Measurements from ENCODE around the gene TMEM154. TPM values are rescaled to one million over a fixed set of nuclear protein-coding genes. Genes with fewer than 3 reads are reported as not detected.

The TMEM154 gene
- total and polyA plus RNA-seq, 4 donors: under 0.01 to 5.4 (median 2.6) TPM

- intact Hi-C loops (cut with DNase I): no loop called here
- no peak overlapping the region for H3K4me3 ChIP-seq (ENCODE audit: low read length in 2 of 2)
- no peak overlapping the region for H3K27ac ChIP-seq (ENCODE audit: low read depth in 1 of 2, low read length in 2 of 2)
- whole genome bisulfite sequencing, 2 donors: 63 to 67% methylated on average over 4 of the region's 4 CpGs
- H3K4me1 ChIP-seq (ENCODE audit: control insufficient read depth in 1 of 2, insufficient read depth in 2 of 2, low read length in 2 of 2): no peaks in the 10 kb centered on the region
- no peaks in the 10 kb centered on the region for H3K36me3 ChIP-seq (ENCODE audit: control insufficient read depth in 1 of 2, insufficient read depth in 2 of 2, low read length in 1 of 2)
- no peaks in the 10 kb centered on the region for H3K9me3 ChIP-seq (ENCODE audit: control insufficient read depth, low read length)
- H3K27me3 ChIP-seq (ENCODE audit: control insufficient read depth in 1 of 2, insufficient read depth in 2 of 2, low read length in 1 of 2): no peaks in the 10 kb centered on the region
- DNase-seq (no peak), ATAC-seq (ENCODE audit: low FRiP score) (no peak)
Measured at GRCh38 chr4:152699313-152699712, 19.5 kb upstream of the TMEM154 start.

GRCh38 chr4:152698089-152698499 is 18.3 kb upstream of the TMEM154 start:
- no peak overlapping the region for H3K27ac ChIP-seq (ENCODE audit: low read depth in 1 of 2, low read length in 2 of 2)
- H3K36me3 ChIP-seq (ENCODE audit: control insufficient read depth in 1 of 2, insufficient read depth in 2 of 2, low read length in 1 of 2): no peaks in the 10 kb centered on the region
- H3K27me3 ChIP-seq (ENCODE audit: control insufficient read depth in 1 of 2, insufficient read depth in 2 of 2, low read length in 1 of 2): no peaks in the 10 kb centered on the region
- ATAC-seq (ENCODE audit: low FRiP score) (no peak), DNase-seq (no peak)
- no peaks in the 10 kb centered on the region for H3K9me3 ChIP-seq (ENCODE audit: control insufficient read depth, low read length)
- no peak overlapping the region for H3K4me3 ChIP-seq (ENCODE audit: low read length in 2 of 2)
- 0 to 1% methylated on average over 1 of the region's 1 CpG for WGBS, 2 donors
- intact Hi-C loops (cut with DNase I): no loop called here
- H3K4me1 ChIP-seq (ENCODE audit: control insufficient read depth in 1 of 2, insufficient read depth in 2 of 2, low read length in 2 of 2): no peaks in the 10 kb centered on the region

- H3K4me3 ChIP-seq (ENCODE audit: low read length in 2 of 2): no peak overlapping the region
- WGBS, 2 donors: 76 to 88% methylated on average over 3 of the region's 3 CpGs
- ATAC-seq (ENCODE audit: low FRiP score) (no peak), DNase-seq (no peak)
- H3K4me1 ChIP-seq (ENCODE audit: control insufficient read depth in 1 of 2, insufficient read depth in 2 of 2, low read length in 2 of 2): no peaks in the 10 kb centered on the region
- intact Hi-C loops (cut with DNase I): no loop called here
- H3K36me3 ChIP-seq (ENCODE audit: control insufficient read depth in 1 of 2, insufficient read depth in 2 of 2, low read length in 1 of 2): no peaks in the 10 kb centered on the region
- H3K27me3 ChIP-seq (ENCODE audit: control insufficient read depth in 1 of 2, insufficient read depth in 2 of 2, low read length in 1 of 2): no peaks in the 10 kb centered on the region
- no peaks in the 10 kb centered on the region for H3K9me3 ChIP-seq (ENCODE audit: control insufficient read depth, low read length)
- no peak overlapping the region for H3K27ac ChIP-seq (ENCODE audit: low read depth in 1 of 2, low read length in 2 of 2)
Measured at GRCh38 chr4:152697284-152698088, 17.7 kb upstream of the TMEM154 start.

GRCh38 chr4:152696764-152697261 is 17.0 kb upstream of the TMEM154 start:
- Histone ChIP-seq H3K36me3 (ENCODE audit: control insufficient read depth in 1 of 2, insufficient read depth in 2 of 2, low read length in 1 of 2) (no peaks in the 10 kb centered on the region), H3K9me3 (ENCODE audit: control insufficient read depth, low read length) (no peaks in the 10 kb centered on the region), H3K4me1 (ENCODE audit: control insufficient read depth in 1 of 2, insufficient read depth in 2 of 2, low read length in 2 of 2) (no peaks in the 10 kb centered on the region), H3K4me3 (ENCODE audit: low read length in 2 of 2) (no peak overlapping the region), H3K27me3 (ENCODE audit: control insufficient read depth in 1 of 2, insufficient read depth in 2 of 2, low read length in 1 of 2) (no peaks in the 10 kb centered on the region), H3K27ac (ENCODE audit: low read depth in 1 of 2, low read length in 2 of 2) (no peak overlapping the region)
- intact Hi-C loops (cut with DNase I): no loop called here
- WGBS, 2 donors: 48 to 52% methylated on average over 5 of the region's 5 CpGs
- DNase-seq (no peak), ATAC-seq (ENCODE audit: low FRiP score) (no peak)

- 93 to 96% methylated on average over 5 of the region's 5 CpGs for WGBS, 2 donors
- Histone ChIP-seq H3K9me3 (ENCODE audit: control insufficient read depth, low read length) (no peaks in the 10 kb centered on the region), H3K4me3 (ENCODE audit: low read length in 2 of 2) (no peak overlapping the region), H3K27me3 (ENCODE audit: control insufficient read depth in 1 of 2, insufficient read depth in 2 of 2, low read length in 1 of 2) (no peaks in the 10 kb centered on the region), H3K27ac (ENCODE audit: low read depth in 1 of 2, low read length in 2 of 2) (no peak overlapping the region), H3K4me1 (ENCODE audit: control insufficient read depth in 1 of 2, insufficient read depth in 2 of 2, low read length in 2 of 2) (no peaks in the 10 kb centered on the region), H3K36me3 (ENCODE audit: control insufficient read depth in 1 of 2, insufficient read depth in 2 of 2, low read length in 1 of 2) (no peaks in the 10 kb centered on the region)
- DNase-seq (no peak), ATAC-seq (ENCODE audit: low FRiP score) (no peak)
- intact Hi-C loops (cut with DNase I): no loop called here
Measured at GRCh38 chr4:152693871-152694270, 14.1 kb upstream of the TMEM154 start.

- DNase-seq (no peak), ATAC-seq (ENCODE audit: low FRiP score) (no peak)
- no peak overlapping the region for H3K27ac ChIP-seq (ENCODE audit: low read depth in 1 of 2, low read length in 2 of 2)
- no peaks in the 10 kb centered on the region for H3K36me3 ChIP-seq (ENCODE audit: control insufficient read depth in 1 of 2, insufficient read depth in 2 of 2, low read length in 1 of 2)
- H3K9me3 ChIP-seq (ENCODE audit: control insufficient read depth, low read length): no peaks in the 10 kb centered on the region
- no peaks in the 10 kb centered on the region for H3K4me1 ChIP-seq (ENCODE audit: control insufficient read depth in 1 of 2, insufficient read depth in 2 of 2, low read length in 2 of 2)
- H3K4me3 ChIP-seq (ENCODE audit: low read length in 2 of 2): no peak overlapping the region
- WGBS, 2 donors: 90 to 100% methylated on average over 1 of the region's 1 CpG
- no peaks in the 10 kb centered on the region for H3K27me3 ChIP-seq (ENCODE audit: control insufficient read depth in 1 of 2, insufficient read depth in 2 of 2, low read length in 1 of 2)
- intact Hi-C loops (cut with DNase I): no loop called here
Measured at GRCh38 chr4:152691761-152692160, 12.0 kb upstream of the TMEM154 start.

GRCh38 chr4:152690706-152691651 is 11.2 kb upstream of the TMEM154 start:
- no peaks in the 10 kb centered on the region for H3K9me3 ChIP-seq (ENCODE audit: control insufficient read depth, low read length)
- ATAC-seq (ENCODE audit: low FRiP score): no peak
- no peak overlapping the region for H3K27ac ChIP-seq (ENCODE audit: low read depth in 1 of 2, low read length in 2 of 2)
- 46 to 49% methylated on average over 4 of the region's 4 CpGs for WGBS, 2 donors
- no peak for DNase-seq
- H3K4me3 ChIP-seq (ENCODE audit: low read length in 2 of 2): no peak overlapping the region
- H3K27me3 ChIP-seq (ENCODE audit: control insufficient read depth in 1 of 2, insufficient read depth in 2 of 2, low read length in 1 of 2): no peaks in the 10 kb centered on the region
- intact Hi-C loops (cut with DNase I): no loop called here
- no peaks in the 10 kb centered on the region for H3K36me3 ChIP-seq (ENCODE audit: control insufficient read depth in 1 of 2, insufficient read depth in 2 of 2, low read length in 1 of 2)
- H3K4me1 ChIP-seq (ENCODE audit: control insufficient read depth in 1 of 2, insufficient read depth in 2 of 2, low read length in 2 of 2): no peaks in the 10 kb centered on the region

- intact Hi-C loops (cut with DNase I): no loop called here
- Histone ChIP-seq H3K4me3 (ENCODE audit: low read length in 2 of 2) (no peak overlapping the region), H3K27me3 (ENCODE audit: control insufficient read depth in 1 of 2, insufficient read depth in 2 of 2, low read length in 1 of 2) (no peaks in the 10 kb centered on the region), H3K4me1 (ENCODE audit: control insufficient read depth in 1 of 2, insufficient read depth in 2 of 2, low read length in 2 of 2) (no peaks in the 10 kb centered on the region), H3K9me3 (ENCODE audit: control insufficient read depth, low read length) (no peaks in the 10 kb centered on the region), H3K27ac (ENCODE audit: low read depth in 1 of 2, low read length in 2 of 2) (no peak overlapping the region), H3K36me3 (ENCODE audit: control insufficient read depth in 1 of 2, insufficient read depth in 2 of 2, low read length in 1 of 2) (no peaks in the 10 kb centered on the region)
- no peak for ATAC-seq (ENCODE audit: low FRiP score)
- DNase-seq: no peak
- WGBS, 2 donors: 67 to 74% methylated on average over 7 of the region's 7 CpGs
Measured at GRCh38 chr4:152689615-152690501, 10.1 kb upstream of the TMEM154 start.
